ENCODE measurements around the gene ZNF229. TPM values are rescaled to one million over a fixed set of nuclear protein-coding genes. Genes with fewer than 3 reads are reported as not detected.
"Not testable (repeated sequence)": the region's sequence is repeated elsewhere in the genome, so short reads cannot be mapped to it uniquely, and the experiment has no call there.

The ZNF229 gene
- total RNA-seq: 1 to 10 TPM; 1.1 to 3.4 (median 2.3) TPM

GRCh38 chr19:44447916-44448674, at the start of gene ZNF229:
Gene ZNF229, minus strand, starts transcription at chr19:44448472. Its CDS starts 5,625 bp downstream, at chr19:44442847.
- no peak for TF ChIP-seq POLR2A (IDR thresholded peaks at IDR 0.05)
- no peak for TF ChIP-seq CTCF (IDR thresholded peaks at IDR 0.05)
- Histone ChIP-seq H3K27ac (peak within 1 kb of the TSS in 2 of 4 donors; percentile 7 to 54), H3K36me3 (peaks cover 0 to 30% (median 0%) of the 10 kb centered on the region in 3 donors), H3K27me3 (peaks cover 0 to 10% (median 0%) of the 10 kb centered on the region in 4 donors), H3K9me3 (peaks cover 0 to 82% (median 18%) of the 10 kb centered on the region in 3 donors), H3K4me3 (peak within 1 kb of the TSS; percentile 35 to 65 (median 60)), H3K4me1 (peaks cover 0 to 13% (median 0%) of the 10 kb centered on the region in 3 donors)
- intact Hi-C loops (cut with DNase I): no loop called here
- WGBS, 2 donors: 8 to 9% methylated on average over 27 of the region's 45 CpGs
- DNase-seq: peak; percentile 21

DNA sequence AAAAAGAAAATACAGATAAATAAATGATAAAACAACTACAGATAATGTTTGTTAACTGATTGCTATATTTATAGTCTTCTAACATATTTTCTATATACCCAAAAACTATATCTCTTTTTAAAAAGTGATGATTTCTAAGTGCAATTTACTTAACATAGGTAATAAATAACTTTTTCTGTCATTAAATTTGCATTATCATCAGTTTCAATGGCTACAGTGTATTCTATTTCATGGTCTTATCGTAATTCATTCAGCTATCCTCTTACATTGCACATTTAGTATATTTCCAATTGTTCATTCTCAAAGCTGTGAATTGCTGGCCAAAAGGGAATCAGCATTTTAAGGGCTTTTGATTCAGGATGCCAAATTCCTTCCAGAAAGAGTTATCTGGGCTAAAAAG, 48.4 kb upstream of the ZNF229 start:
- peaks cover 22 to 74% (median 46%) of the 10 kb centered on the region in 3 donors for H3K36me3 ChIP-seq

GRCh38 chr19:44476559-44477408, 28.5 kb upstream of the ZNF229 start:
- Histone ChIP-seq H3K27me3 (no peaks in the 10 kb centered on the region), H3K4me1 (no peaks in the 10 kb centered on the region), H3K4me3 (peak overlapping the region in 1 of 4 donors; percentile 7), H3K9me3 (peaks cover 50 to 100% (median 91%) of the 10 kb centered on the region in 3 donors), H3K27ac (no peak overlapping the region), H3K36me3 (peaks cover 27 to 81% (median 46%) of the 10 kb centered on the region in 3 donors)
- DNase-seq: no peak
- WGBS, 2 donors: 92 to 93% methylated on average over 7 of the region's 7 CpGs
- no peak for TF ChIP-seq CTCF (IDR thresholded peaks at IDR 0.05)
- TF ChIP-seq POLR2A (IDR thresholded peaks at IDR 0.05): no peak
- intact Hi-C loops (cut with DNase I): no loop called here

More for the DNA sequence above, 48.4 kb upstream of the ZNF229 start:
- Histone ChIP-seq H3K27me3 (no peaks in the 10 kb centered on the region), H3K4me3 (peak overlapping the region in 1 of 4 donors; percentile 5), H3K27ac (no peak overlapping the region), H3K4me1 (peaks cover 6 to 24% (median 11%) of the 10 kb centered on the region in 3 donors), H3K9me3 (peaks cover 0 to 72% (median 68%) of the 10 kb centered on the region in 3 donors)
- intact Hi-C loops (cut with DNase I): no loop called here
- DNase-seq: no peak
- TF ChIP-seq CTCF (IDR thresholded peaks at IDR 0.05) (no peak), POLR2A (IDR thresholded peaks at IDR 0.05) (no peak)
- 95 to 100% methylated on average over 1 of the region's 1 CpG for WGBS, 2 donors

DNA sequence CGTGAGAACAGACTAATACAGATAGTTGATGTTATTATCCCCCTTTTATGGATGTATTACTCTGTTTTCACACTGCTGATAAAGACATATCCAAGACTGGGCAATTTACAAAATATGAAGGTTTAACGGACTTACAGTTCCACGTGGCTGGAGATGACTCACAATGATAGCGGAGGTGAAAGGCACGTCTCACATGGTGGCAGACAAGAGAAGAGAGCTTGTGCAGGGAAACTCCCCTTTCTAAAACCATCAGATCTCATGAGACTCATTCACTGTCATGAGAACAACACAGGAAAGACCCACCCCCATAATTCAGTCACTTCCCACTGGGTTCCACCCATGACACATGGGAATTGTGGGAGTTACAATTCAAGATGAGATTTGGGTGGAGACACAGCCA, 20.5 kb upstream of the ZNF229 start:
- H3K4me1 ChIP-seq; H3K4me3 ChIP-seq; DNase-seq; H3K27ac ChIP-seq; intact Hi-C loops (cut with DNase I); H3K36me3 ChIP-seq; H3K27me3 ChIP-seq: not testable (repeated sequence)
- 65 to 73% methylated on average over 5 of the region's 5 CpGs for WGBS, 2 donors
- H3K9me3 ChIP-seq: peaks cover 7 to 99% (median 38%) of the 10 kb centered on the region in 3 donors

DNA sequence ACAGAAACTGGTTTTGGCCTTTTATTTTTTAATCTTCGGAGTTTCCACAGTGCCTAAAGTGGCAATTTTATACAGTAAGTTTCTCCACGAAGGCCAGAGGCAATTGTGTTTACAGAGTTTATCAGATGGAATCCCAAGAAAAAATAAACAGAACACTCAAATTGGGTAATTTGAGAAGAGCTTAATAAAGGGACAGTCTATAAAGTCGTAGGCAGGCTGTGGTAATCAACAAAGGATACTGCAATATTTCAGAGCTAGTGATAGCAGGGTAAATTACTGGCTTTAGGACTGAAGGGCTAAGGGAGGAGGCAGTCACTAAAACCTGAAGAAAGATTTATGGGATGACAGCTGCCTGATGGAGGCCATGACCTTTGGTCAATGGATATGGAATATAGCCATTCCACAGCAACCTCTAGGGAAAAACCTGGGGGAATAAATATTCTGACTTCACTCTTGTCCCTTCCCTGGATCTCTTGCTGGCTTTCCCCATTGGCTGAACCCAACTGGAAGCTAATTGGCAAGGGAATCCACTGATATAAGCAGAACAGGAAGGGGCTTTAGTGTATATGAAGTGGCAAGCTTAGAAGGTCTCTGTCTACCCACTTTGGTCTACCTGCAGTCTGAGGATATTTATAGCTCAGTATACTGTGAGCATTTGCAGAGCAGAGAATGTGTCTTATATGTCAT, 14.5 kb upstream of the ZNF229 start:
- H3K4me1 ChIP-seq; H3K27ac ChIP-seq; H3K27me3 ChIP-seq; H3K36me3 ChIP-seq; H3K4me3 ChIP-seq; DNase-seq; intact Hi-C loops (cut with DNase I): not testable (repeated sequence)
- H3K9me3 ChIP-seq: peaks cover 0 to 74% (median 19%) of the 10 kb centered on the region in 3 donors
- 35 to 39% methylated on average over 3 of the region's 3 CpGs for WGBS, 2 donors

- 69 to 80% methylated on average over 2 of the region's 13 CpGs for WGBS, 2 donors
- DNase-seq; H3K4me1 ChIP-seq; H3K36me3 ChIP-seq; intact Hi-C loops (cut with DNase I); H3K27ac ChIP-seq; H3K4me3 ChIP-seq: not testable (repeated sequence)
- Histone ChIP-seq H3K9me3 (peaks cover 0 to 65% (median 20%) of the 10 kb centered on the region in 3 donors), H3K27me3 (peaks cover 0 to 10% (median 0%) of the 10 kb centered on the region in 4 donors)
These were observed 7.7 kb upstream of the ZNF229 start for GRCh38 chr19:44456016-44456415.

Measured in esophagus squamous epithelium (tissue), 5 donors.